Body of pancreas (tissue), 4 donors: ENCODE data around the gene CDH6. TPM values are rescaled to one million over a fixed set of nuclear protein-coding genes. Genes with fewer than 3 reads are reported as not detected.

Source experiments
- ATAC-seq: fragments of 150-250 bp; one replicate; pipeline ENCODE4 v1.9.1; 2016
- DNase-seq, 4 donors: peaks; one replicate each; pipeline ENCODE4 v3.0.0-alpha.2; 2019
- H3K27ac ChIP-seq, 4 donors: fragments of 200-600 bp; sonication (generic); 1 replicate in 3 of 4; 2 replicates in 1 of 4; pipeline versions ENCODE4 v1.5.1 to v1.6.1; 2016 to 2019; ENCODE audit warnings: mild to moderate bottlenecking in 1 of 4, mixed read lengths in 1 of 4, moderate library complexity in 1 of 4
- H3K27me3 ChIP-seq, 2 donors: fragments of 200-600 bp; sonication (generic); one replicate each; pipeline ENCODE4 v1.6.0; 2016; ENCODE audit warnings: mild to moderate bottlenecking in 1 of 2
- H3K36me3 ChIP-seq, 2 donors: fragments of 200-600 bp; sonication (generic); replicated peaks in 1 of 2; 2 replicates each; pipeline ENCODE4 v1.5.1; 2016; ENCODE audit warnings: low read depth in 2 of 2; ENCODE audit not compliant: insufficient read depth in 1 of 2
- H3K4me1 ChIP-seq: fragments of 200-600 bp; sonication (generic); one replicate; pipeline ENCODE4 v1.6.0; 2016
- H3K4me3 ChIP-seq, 2 donors: fragments of 200-600 bp; sonication (generic); 1 replicate in 1 of 2; 2 replicates in 1 of 2; pipeline ENCODE4 v1.5.1; 2016 to 2019
- H3K9me3 ChIP-seq, 3 donors: fragments of 200-600 bp; sonication (generic); 1 replicate in 2 of 3; 2 replicates in 1 of 3; pipeline ENCODE4 v1.5.1; 2016
- POLR2A ChIP-seq, 3 donors: fragments of 450-650 bp; IDR thresholded peaks; one replicate each; pipeline ENCODE4 v1.6.1; 2016; ENCODE audit warnings: antibody characterized with exemption in 3 of 3, mild to moderate bottlenecking in 2 of 3
- WGBS, 2 donors: methylation state at CpG; one replicate each; pipeline ENCODE4 v1.1.5; 2017; 5-methylcytosine and 5-hydroxymethylcytosine counted together
- intact Hi-C: fragments of 100-400 bp; cut with DNase I; formaldehyde crosslinking; loops from one replicate; pipeline ENCODE4 v1.15.1; 2023
- total RNA-seq, 2 donors: library from RNA; depleted of rRNA; stranded (reverse); fragments of >200 nt; gene quantifications; one replicate each; pipeline ENCODE4 v1.1.0, GENCODE V29; 2016
- TF ChIP-seq, protein P1 (sequence below), 7 experiments: fragments of 450-650 bp in 4 of 7; fragments of 200-600 bp in 3 of 7; sonication (generic) in 3 of 7; IDR thresholded peaks; one replicate each; pipeline ENCODE4 v1.5.1; 2016 to 2019; ENCODE audit warnings: antibody characterized with exemption in 7 of 7

Gene CDH6
- total RNA-seq, 2 donors from 2014 or later: 0.78 to 0.99 TPM

GRCh38 chr5:31182136-31182535 lies 11.3 kb upstream of the CDH6 start:
- intact Hi-C loops: no loop called here
- whole genome bisulfite sequencing, 2 donors: 71 to 83% methylated on average over 6 of the region's 6 CpGs

DNA sequence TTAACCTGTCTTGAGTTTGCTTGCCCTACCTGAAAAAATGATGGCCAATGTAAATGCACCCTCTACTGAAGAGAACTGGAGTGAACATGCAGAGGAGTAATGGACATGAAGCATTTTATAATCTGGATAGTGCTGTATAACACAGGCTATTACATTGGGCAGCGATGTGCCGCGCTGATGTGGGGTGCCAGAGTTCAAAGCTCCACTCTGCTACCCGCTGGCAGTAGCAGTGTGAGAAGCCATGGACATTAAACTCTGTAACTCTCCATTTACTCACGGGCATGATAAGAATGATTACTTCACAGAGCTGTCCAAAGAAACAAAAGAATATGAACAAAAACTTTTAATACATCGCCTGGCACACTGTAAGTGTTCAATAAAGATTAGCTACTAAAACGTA lies 7.5 kb upstream of the CDH6 start:
- Histone ChIP-seq H3K27me3 (no peaks in the 10 kb centered on the region), H3K9me3 (no peaks in the 10 kb centered on the region), H3K4me1 (no peaks in the 10 kb centered on the region), H3K27ac (no peak overlapping the region), H3K36me3 (no peaks in the 10 kb centered on the region), H3K4me3 (no peak overlapping the region)
- TF ChIP-seq POLR2A (IDR thresholded peaks at IDR 0.05): no peak
- TF ChIP-seq, protein P1, sequence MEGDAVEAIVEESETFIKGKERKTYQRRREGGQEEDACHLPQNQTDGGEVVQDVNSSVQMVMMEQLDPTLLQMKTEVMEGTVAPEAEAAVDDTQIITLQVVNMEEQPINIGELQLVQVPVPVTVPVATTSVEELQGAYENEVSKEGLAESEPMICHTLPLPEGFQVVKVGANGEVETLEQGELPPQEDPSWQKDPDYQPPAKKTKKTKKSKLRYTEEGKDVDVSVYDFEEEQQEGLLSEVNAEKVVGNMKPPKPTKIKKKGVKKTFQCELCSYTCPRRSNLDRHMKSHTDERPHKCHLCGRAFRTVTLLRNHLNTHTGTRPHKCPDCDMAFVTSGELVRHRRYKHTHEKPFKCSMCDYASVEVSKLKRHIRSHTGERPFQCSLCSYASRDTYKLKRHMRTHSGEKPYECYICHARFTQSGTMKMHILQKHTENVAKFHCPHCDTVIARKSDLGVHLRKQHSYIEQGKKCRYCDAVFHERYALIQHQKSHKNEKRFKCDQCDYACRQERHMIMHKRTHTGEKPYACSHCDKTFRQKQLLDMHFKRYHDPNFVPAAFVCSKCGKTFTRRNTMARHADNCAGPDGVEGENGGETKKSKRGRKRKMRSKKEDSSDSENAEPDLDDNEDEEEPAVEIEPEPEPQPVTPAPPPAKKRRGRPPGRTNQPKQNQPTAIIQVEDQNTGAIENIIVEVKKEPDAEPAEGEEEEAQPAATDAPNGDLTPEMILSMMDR (IDR thresholded peaks at IDR 0.05): no peak
- 71 to 73% methylated on average over 7 of the region's 7 CpGs for WGBS, 2 donors
- intact Hi-C loops: no loop called here
- no peak for ATAC-seq
- DNase-seq: no peak

More at GRCh38 chr5:31182136-31182535, 11.3 kb upstream of the CDH6 start:
- Histone ChIP-seq H3K27ac (no peak overlapping the region), H3K4me1 (no peaks in the 10 kb centered on the region), H3K27me3 (no peaks in the 10 kb centered on the region), H3K36me3 (no peaks in the 10 kb centered on the region), H3K4me3 (no peak overlapping the region), H3K9me3 (no peaks in the 10 kb centered on the region)
- no peak for DNase-seq
- no peak for TF ChIP-seq POLR2A (IDR thresholded peaks at IDR 0.05)
- TF ChIP-seq, protein P1 (IDR thresholded peaks at IDR 0.05): no peak
- no peak for ATAC-seq

DNA sequence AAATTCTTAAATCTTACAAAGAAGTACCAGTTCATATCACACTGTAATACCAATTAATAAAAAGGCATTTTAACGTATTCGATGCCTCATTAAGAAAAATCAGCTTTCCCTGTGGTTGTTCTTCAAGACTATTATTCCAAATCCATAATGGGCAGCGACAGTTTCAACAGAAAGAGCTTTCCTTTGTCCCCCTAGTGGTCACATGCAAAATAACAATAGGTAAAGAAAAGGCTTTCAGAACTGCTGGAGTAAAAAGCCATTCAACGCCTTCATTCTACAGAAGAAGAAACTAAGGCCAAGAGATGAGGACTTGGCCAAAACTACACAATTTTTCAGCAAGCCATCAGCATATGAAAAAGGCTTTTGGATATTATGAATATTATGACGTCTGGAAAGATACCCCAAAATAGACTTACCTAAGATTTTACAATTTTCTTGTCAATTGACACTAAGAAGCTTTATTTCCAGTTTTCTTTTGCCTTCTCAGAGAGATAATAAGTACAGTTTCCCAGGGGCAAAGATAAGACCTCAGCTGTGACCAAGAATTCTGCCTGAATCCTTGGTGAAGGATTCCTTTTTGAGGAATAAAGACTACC lies 6.7 kb upstream of the CDH6 start:
- no peaks in the 10 kb centered on the region for H3K4me1 ChIP-seq
- no peak overlapping the region for H3K27ac ChIP-seq
- no peak overlapping the region for H3K4me3 ChIP-seq
- DNase-seq (no peak), ATAC-seq (peak; percentile 53)
- no peaks in the 10 kb centered on the region for H3K27me3 ChIP-seq
- H3K9me3 ChIP-seq: no peaks in the 10 kb centered on the region
- WGBS, 2 donors: 11 to 14% methylated on average over 5 of the region's 5 CpGs
- no peaks in the 10 kb centered on the region for H3K36me3 ChIP-seq
- TF ChIP-seq POLR2A (IDR thresholded peaks at IDR 0.05): no peak
- TF ChIP-seq, protein P1 (IDR thresholded peaks at IDR 0.05): peak; percentile 49 to 75 (median 51)
- intact Hi-C loops: no loop called here

- H3K4me3 ChIP-seq: no peak overlapping the region
- DNase-seq: no peak
- H3K27ac ChIP-seq: no peak overlapping the region
- 55 to 60% methylated on average over 7 of the region's 7 CpGs for WGBS, 2 donors
- no peaks in the 10 kb centered on the region for H3K4me1 ChIP-seq
- H3K36me3 ChIP-seq: no peaks in the 10 kb centered on the region
- no peaks in the 10 kb centered on the region for H3K9me3 ChIP-seq
- H3K27me3 ChIP-seq: no peaks in the 10 kb centered on the region
- intact Hi-C loops: no loop called here
- ATAC-seq: no peak
- TF ChIP-seq, protein P1 (IDR thresholded peaks at IDR 0.05): no peak
- TF ChIP-seq POLR2A (IDR thresholded peaks at IDR 0.05): no peak
Measured at GRCh38 chr5:31187591-31187990, 5.9 kb upstream of the CDH6 start.

DNA sequence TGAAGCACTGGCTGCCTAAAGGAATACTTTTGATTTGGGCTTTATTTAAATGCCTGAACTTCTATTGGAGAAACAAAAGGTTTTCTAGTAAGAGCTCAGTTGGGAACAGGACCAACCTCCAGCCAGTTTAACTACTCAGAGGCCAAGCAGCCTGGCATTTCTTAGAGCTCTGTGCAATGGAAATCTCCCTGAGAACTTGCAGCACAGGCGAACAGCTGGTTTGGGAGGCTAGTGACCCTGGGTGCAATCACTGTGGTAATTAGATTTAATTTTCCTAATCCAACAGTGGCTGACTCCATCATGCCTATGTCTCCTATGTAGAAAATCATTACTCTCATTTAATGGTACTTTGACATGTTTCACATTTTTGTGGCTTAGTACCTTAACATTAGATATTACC lies 1.0 kb upstream of the CDH6 start:
- no peak for TF ChIP-seq POLR2A (IDR thresholded peaks at IDR 0.05)
- TF ChIP-seq, protein P1 (IDR thresholded peaks at IDR 0.05): no peak
- Histone ChIP-seq H3K4me3 (no peak overlapping the region), H3K36me3 (no peaks in the 10 kb centered on the region), H3K27ac (no peak overlapping the region), H3K27me3 (no peaks in the 10 kb centered on the region), H3K9me3 (no peaks in the 10 kb centered on the region), H3K4me1 (peaks cover 23% of the 10 kb centered on the region)
- ATAC-seq (no peak), DNase-seq (no peak)
- intact Hi-C loops: no loop called here
- WGBS, 2 donors: 70 to 82% methylated on average over 1 of the region's 1 CpG
